GM23338 (cell line): ENCODE data around the gene ZNF552. TPM values are rescaled to one million over a fixed set of nuclear protein-coding genes. Genes with fewer than 3 reads are reported as not detected.
A peak's percentile ranks its signal among the peaks of the same experiment; 100 is the strongest.

Experiments used
- ATAC-seq: fragments of 200-7000 bp; cut with Tn5 transposase; 3 replicates; pipeline ENCODE4 v1.9.1; 2020
- DNase-seq: peaks from one replicate; pipeline ENCODE4 v3.0.0-alpha.2; 2015; ENCODE audit warnings: low spot score
- H2AFZ ChIP-seq: fragments of 200-600 bp; sonication (generic); 2 replicates; pipeline ENCODE4 v1.8.0; 2016; ENCODE audit warnings: antibody characterized with exemption, mild to moderate bottlenecking, moderate library complexity
- H3F3A ChIP-seq: fragments of 200-600 bp; sonication (generic); replicated peaks from 2 replicates; pipeline ENCODE4 v1.8.0; 2017; ENCODE audit warnings: antibody characterized with exemption, mixed run types, low read depth
- H3K27ac ChIP-seq: fragments of 200-600 bp; sonication (generic); 2 replicates; pipeline ENCODE4 v1.6.1; 2016; ENCODE audit warnings: low read depth
- H3K27me3 ChIP-seq: fragments of 200-600 bp; sonication (generic); 2 replicates; pipeline ENCODE4 v1.8.0; 2016; ENCODE audit warnings: mild to moderate bottlenecking, mixed run types, moderate library complexity; ENCODE audit not compliant: insufficient read depth
- H3K36me3 ChIP-seq: fragments of 200-600 bp; sonication (generic); 2 replicates; pipeline ENCODE4 v1.8.0; 2016; ENCODE audit warnings: mild to moderate bottlenecking; ENCODE audit not compliant: insufficient read depth
- H3K4me1 ChIP-seq: fragments of 200-600 bp; sonication (generic); 2 replicates; pipeline ENCODE4 v1.8.0; 2016; ENCODE audit warnings: mild to moderate bottlenecking, moderate library complexity; ENCODE audit not compliant: insufficient read depth
- H3K4me2 ChIP-seq: fragments of 200-600 bp; sonication (generic); 2 replicates; pipeline ENCODE4 v1.7.1; 2017; ENCODE audit warnings: mixed run types
- H3K4me3 ChIP-seq: fragments of 200-600 bp; sonication (generic); 2 replicates; pipeline ENCODE4 v1.6.1; 2016; ENCODE audit warnings: mixed run types
- H3K79me2 ChIP-seq: fragments of 200-600 bp; sonication (generic); replicated peaks from 2 replicates; pipeline ENCODE4 v1.8.0; 2017; ENCODE audit warnings: mild to moderate bottlenecking; ENCODE audit not compliant: insufficient read depth
- H3K9me2 ChIP-seq: fragments of 200-600 bp; sonication (generic); 2 replicates; pipeline ENCODE4 v1.8.0; 2017; ENCODE audit not compliant: insufficient read depth
- H4K20me1 ChIP-seq: fragments of 200-600 bp; sonication (generic); replicated peaks from 2 replicates; pipeline ENCODE4 v1.8.0; 2017; ENCODE audit warnings: mild to moderate bottlenecking; ENCODE audit not compliant: insufficient read depth
- H3K27ac Mint-ChIP-seq: 2 replicates; pipeline ENCODE4 v1.8.0; 2020; ENCODE audit warnings: inconsistent platforms, mild to moderate bottlenecking, moderate library complexity, mixed read lengths
- H3K27me3 Mint-ChIP-seq: 3 replicates; pipeline ENCODE4 v1.8.0; 2022; ENCODE audit warnings: low read depth, mild to moderate bottlenecking, moderate library complexity, mixed read lengths, inconsistent platforms; ENCODE audit not compliant: insufficient read depth, poor library complexity
- H3K36me3 Mint-ChIP-seq: 3 replicates; pipeline ENCODE4 v1.8.0; 2021; ENCODE audit warnings: low read depth, mild to moderate bottlenecking, inconsistent platforms, moderate library complexity, mixed read lengths
- H3K4me1 Mint-ChIP-seq: 3 replicates; pipeline ENCODE4 v1.8.0; 2020; ENCODE audit warnings: mild to moderate bottlenecking, inconsistent platforms, mixed read lengths
- H3K4me3 Mint-ChIP-seq: 3 replicates; pipeline ENCODE4 v1.8.0; 2021; ENCODE audit warnings: moderate library complexity, mild to moderate bottlenecking, inconsistent platforms, mixed read lengths
- H3K9me3 Mint-ChIP-seq: 3 replicates; pipeline ENCODE4 v1.8.0; 2020; ENCODE audit warnings: moderate library complexity, mild to moderate bottlenecking, inconsistent platforms, mixed read lengths
- CREB1 ChIP-seq: fragments of 250-450 bp; sonication (Bioruptor Pico); IDR thresholded peaks from 2 replicates; pipeline ENCODE4 v1.5.0; 2020; ENCODE audit warnings: low read depth, mild to moderate bottlenecking, moderate library complexity
- EZH2 ChIP-seq: fragments of 200-600 bp; sonication (generic); IDR thresholded peaks from one replicate; pipeline ENCODE4 v1.8.0; 2017; ENCODE audit warnings: antibody characterized with exemption, mild to moderate bottlenecking, low read depth; ENCODE audit not compliant: unreplicated experiment
- EZH2phosphoT487 ChIP-seq: fragments of 200-600 bp; sonication (generic); IDR thresholded peaks from one replicate; pipeline ENCODE4 v1.8.1; 2018; ENCODE audit warnings: antibody characterized with exemption; ENCODE audit not compliant: unreplicated experiment
- JUNB ChIP-seq: IDR thresholded peaks from one replicate; pipeline ENCODE4 v1.6.1; 2016; ENCODE audit warnings: antibody characterized with exemption; ENCODE audit not compliant: unreplicated experiment
- NANOG ChIP-seq: IDR thresholded peaks from 2 replicates; pipeline ENCODE4 v1.6.1; 2016; ENCODE audit warnings: antibody characterized with exemption, borderline replicate concordance
- POLR2AphosphoS5 ChIP-seq: IDR thresholded peaks from 2 replicates; pipeline ENCODE4 v1.6.1; 2016; ENCODE audit warnings: antibody characterized with exemption, low read depth
- STAT1 ChIP-seq: IDR thresholded peaks from one replicate; pipeline ENCODE4 v1.6.1; 2016; ENCODE audit warnings: antibody characterized with exemption; ENCODE audit not compliant: unreplicated experiment
- ZNF114 ChIP-seq: fragments of 250-450 bp; sonication (Bioruptor Pico); IDR thresholded peaks from 2 replicates; pipeline ENCODE4 v1.5.0; 2020; ENCODE audit warnings: mild to moderate bottlenecking, moderate library complexity
- ZNF331 ChIP-seq: fragments of 250-450 bp; sonication (Bioruptor Pico); IDR thresholded peaks from 2 replicates; pipeline ENCODE4 v1.5.0; 2020; ENCODE audit warnings: low read depth, mild to moderate bottlenecking, moderate library complexity
- ZNF462 ChIP-seq: fragments of 250-450 bp; sonication (Bioruptor Pico); IDR thresholded peaks from 2 replicates; pipeline ENCODE4 v1.5.0; 2020; ENCODE audit warnings: mild to moderate bottlenecking, moderate library complexity
- polyA plus RNA-seq: library from polyadenylated mRNA; unstranded; fragments of >200 nt; fragmentation: Nextera tagmentation; extraction: Ambion mirVana; gene quantifications from 2 replicates; pipeline ENCODE4 v1.2.1, GENCODE V29; 2016
- total RNA-seq: library from RNA; depleted of rRNA; stranded (reverse); fragments of >200 nt; shearing (Covaris generic); gene quantifications from 2 replicates; pipeline ENCODE4 v1.2.3, GENCODE V29; 2014
- TF ChIP-seq, protein P1 (sequence below): IDR thresholded peaks from 2 replicates; pipeline ENCODE4 v1.6.1; 2016; ENCODE audit warnings: antibody characterized with exemption
- TF ChIP-seq, protein P2 (sequence below): IDR thresholded peaks from one replicate; pipeline ENCODE4 v1.6.1; 2018; ENCODE audit warnings: antibody characterized with exemption; ENCODE audit not compliant: unreplicated experiment
- TF ChIP-seq, protein P3 (sequence below), 2 experiments: fragments of 200-600 bp in 1 of 2; sonication (generic) in 1 of 2; conservative IDR thresholded peaks; 2 replicates each; pipeline versions ENCODE4 v1.5.1 to v1.6.1; 2016 to 2017; ENCODE audit warnings: antibody characterized with exemption in 2 of 2, low read depth in 2 of 2, mild to moderate bottlenecking in 2 of 2, moderate library complexity in 1 of 2

ZNF552 gene
- total and polyA plus RNA-seq, 2 experiments from 2014 or later: 11.7 to 15.7 TPM

DNA sequence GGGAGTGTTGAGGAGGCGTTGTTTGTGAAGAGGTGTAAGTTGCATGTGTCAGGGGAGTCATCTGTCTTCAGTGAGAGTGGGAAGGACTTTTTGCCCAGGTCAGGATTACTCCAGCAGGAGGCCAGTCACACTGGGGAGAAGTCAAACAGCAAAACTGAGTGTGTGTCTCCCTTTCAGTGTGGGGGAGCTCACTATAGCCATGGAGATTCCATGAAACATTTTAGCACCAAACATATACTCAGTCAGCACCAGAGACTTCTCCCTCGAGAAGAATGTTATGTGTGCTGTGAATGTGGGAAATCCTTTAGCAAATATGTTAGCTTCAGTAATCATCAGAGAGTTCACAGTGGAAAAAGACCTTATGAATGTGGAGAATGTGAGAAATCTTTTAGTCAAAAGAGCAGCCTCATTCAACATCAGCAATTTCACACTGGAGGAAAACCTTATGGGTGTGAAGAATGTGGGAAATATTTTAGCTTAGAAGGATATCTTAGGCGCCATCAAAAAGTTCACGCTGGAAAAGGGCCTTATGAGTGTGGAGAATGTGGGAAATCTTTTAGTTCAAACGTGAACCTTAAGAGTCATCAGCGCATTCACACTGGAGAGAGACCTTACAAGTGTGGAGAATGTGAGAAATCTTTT is 26.5 kb upstream of the ZNF552 start:
- Histone ChIP-seq H3K27ac (0 out of 2 replicates have a peak overlapping the region, but pooled peaks have one; percentile 61), H3K4me1 (no peaks in the 10 kb centered on the region), H3K9me2 (no peaks in the 10 kb centered on the region), H3K4me2 (no peak overlapping the region), H2AFZ (no peak overlapping the region), H3K4me3 (no peak overlapping the region), H3F3A (peaks cover 45% of the 10 kb centered on the region), H3K36me3 (peaks cover 23% of the 10 kb centered on the region), H3K79me2 (peaks cover 94% of the 10 kb centered on the region), H4K20me1 (peaks cover 81% of the 10 kb centered on the region), H3K27me3 (no peaks in the 10 kb centered on the region)
- ATAC-seq: no peak
- H3K4me3 Mint-ChIP-seq: no peak overlapping the region
- TF ChIP-seq ZNF462 (no peak), NANOG (no peak), POLR2AphosphoS5 (no peak), ZNF114 (CRISPR knock-in tag) (no peak), JUNB (no peak), EZH2 (no peak), EZH2phosphoT487 (no peak), CREB1 (no peak), STAT1 (no peak), ZNF331 (CRISPR knock-in tag) (no peak)
- TF ChIP-seq, protein P1, sequence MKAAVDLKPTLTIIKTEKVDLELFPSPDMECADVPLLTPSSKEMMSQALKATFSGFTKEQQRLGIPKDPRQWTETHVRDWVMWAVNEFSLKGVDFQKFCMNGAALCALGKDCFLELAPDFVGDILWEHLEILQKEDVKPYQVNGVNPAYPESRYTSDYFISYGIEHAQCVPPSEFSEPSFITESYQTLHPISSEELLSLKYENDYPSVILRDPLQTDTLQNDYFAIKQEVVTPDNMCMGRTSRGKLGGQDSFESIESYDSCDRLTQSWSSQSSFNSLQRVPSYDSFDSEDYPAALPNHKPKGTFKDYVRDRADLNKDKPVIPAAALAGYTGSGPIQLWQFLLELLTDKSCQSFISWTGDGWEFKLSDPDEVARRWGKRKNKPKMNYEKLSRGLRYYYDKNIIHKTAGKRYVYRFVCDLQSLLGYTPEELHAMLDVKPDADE: no peak
- TF ChIP-seq, protein P2, sequence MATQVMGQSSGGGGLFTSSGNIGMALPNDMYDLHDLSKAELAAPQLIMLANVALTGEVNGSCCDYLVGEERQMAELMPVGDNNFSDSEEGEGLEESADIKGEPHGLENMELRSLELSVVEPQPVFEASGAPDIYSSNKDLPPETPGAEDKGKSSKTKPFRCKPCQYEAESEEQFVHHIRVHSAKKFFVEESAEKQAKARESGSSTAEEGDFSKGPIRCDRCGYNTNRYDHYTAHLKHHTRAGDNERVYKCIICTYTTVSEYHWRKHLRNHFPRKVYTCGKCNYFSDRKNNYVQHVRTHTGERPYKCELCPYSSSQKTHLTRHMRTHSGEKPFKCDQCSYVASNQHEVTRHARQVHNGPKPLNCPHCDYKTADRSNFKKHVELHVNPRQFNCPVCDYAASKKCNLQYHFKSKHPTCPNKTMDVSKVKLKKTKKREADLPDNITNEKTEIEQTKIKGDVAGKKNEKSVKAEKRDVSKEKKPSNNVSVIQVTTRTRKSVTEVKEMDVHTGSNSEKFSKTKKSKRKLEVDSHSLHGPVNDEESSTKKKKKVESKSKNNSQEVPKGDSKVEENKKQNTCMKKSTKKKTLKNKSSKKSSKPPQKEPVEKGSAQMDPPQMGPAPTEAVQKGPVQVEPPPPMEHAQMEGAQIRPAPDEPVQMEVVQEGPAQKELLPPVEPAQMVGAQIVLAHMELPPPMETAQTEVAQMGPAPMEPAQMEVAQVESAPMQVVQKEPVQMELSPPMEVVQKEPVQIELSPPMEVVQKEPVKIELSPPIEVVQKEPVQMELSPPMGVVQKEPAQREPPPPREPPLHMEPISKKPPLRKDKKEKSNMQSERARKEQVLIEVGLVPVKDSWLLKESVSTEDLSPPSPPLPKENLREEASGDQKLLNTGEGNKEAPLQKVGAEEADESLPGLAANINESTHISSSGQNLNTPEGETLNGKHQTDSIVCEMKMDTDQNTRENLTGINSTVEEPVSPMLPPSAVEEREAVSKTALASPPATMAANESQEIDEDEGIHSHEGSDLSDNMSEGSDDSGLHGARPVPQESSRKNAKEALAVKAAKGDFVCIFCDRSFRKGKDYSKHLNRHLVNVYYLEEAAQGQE: no peak
- TF ChIP-seq, protein P3, sequence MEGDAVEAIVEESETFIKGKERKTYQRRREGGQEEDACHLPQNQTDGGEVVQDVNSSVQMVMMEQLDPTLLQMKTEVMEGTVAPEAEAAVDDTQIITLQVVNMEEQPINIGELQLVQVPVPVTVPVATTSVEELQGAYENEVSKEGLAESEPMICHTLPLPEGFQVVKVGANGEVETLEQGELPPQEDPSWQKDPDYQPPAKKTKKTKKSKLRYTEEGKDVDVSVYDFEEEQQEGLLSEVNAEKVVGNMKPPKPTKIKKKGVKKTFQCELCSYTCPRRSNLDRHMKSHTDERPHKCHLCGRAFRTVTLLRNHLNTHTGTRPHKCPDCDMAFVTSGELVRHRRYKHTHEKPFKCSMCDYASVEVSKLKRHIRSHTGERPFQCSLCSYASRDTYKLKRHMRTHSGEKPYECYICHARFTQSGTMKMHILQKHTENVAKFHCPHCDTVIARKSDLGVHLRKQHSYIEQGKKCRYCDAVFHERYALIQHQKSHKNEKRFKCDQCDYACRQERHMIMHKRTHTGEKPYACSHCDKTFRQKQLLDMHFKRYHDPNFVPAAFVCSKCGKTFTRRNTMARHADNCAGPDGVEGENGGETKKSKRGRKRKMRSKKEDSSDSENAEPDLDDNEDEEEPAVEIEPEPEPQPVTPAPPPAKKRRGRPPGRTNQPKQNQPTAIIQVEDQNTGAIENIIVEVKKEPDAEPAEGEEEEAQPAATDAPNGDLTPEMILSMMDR (conservative IDR thresholded peaks at IDR 0.05; ENCODE audit: low read depth in 2 of 2): no peak
- no peak overlapping the region for H3K27ac Mint-ChIP-seq
- H3K9me3 Mint-ChIP-seq: no peaks in the 10 kb centered on the region
- H3K27me3 Mint-ChIP-seq: no peaks in the 10 kb centered on the region
- peaks cover 86% of the 10 kb centered on the region for H3K36me3 Mint-ChIP-seq
- DNase-seq: no peak
- H3K4me1 Mint-ChIP-seq: no peaks in the 10 kb centered on the region; the same call in 2 of the 3 replicates
